Mesodermal cell (in vitro differentiated cells): Measurements from ENCODE around the gene CRK.
A peak's percentile ranks its signal among the peaks of the same experiment; 100 is the strongest.
"Not testable (repeated sequence)": the region's sequence is repeated elsewhere in the genome, so short reads cannot be mapped to it uniquely, and the experiment has no call there.

Source experiments
- H3K27ac ChIP-seq: 2 replicates; pipeline ENCODE4 v1.7.0; 2013; ENCODE audit warnings: mild to moderate bottlenecking, low read depth, low read length, moderate library complexity; ENCODE audit not compliant: severe bottlenecking
- H3K36me3 ChIP-seq: 2 replicates; pipeline ENCODE4 v1.7.1; 2013; ENCODE audit warnings: mild to moderate bottlenecking, low read length, moderate library complexity; ENCODE audit not compliant: control insufficient read depth, insufficient read depth
- H3K4me1 ChIP-seq: one replicate; pipeline ENCODE4 v1.7.1; 2013; ENCODE audit warnings: mild to moderate bottlenecking, low read length; ENCODE audit not compliant: insufficient read depth, control insufficient read depth, poor library complexity, severe bottlenecking
- H3K4me3 ChIP-seq: 2 replicates; pipeline ENCODE4 v1.7.0; 2013; ENCODE audit warnings: low read length, control low read depth, mild to moderate bottlenecking; ENCODE audit not compliant: insufficient read depth, poor library complexity, severe bottlenecking; ENCODE audit errors: extremely low read depth
- H3K9me3 ChIP-seq: 2 replicates; pipeline ENCODE4 v1.7.1; 2013; ENCODE audit warnings: mild to moderate bottlenecking, low read length, moderate library complexity; ENCODE audit not compliant: control insufficient read depth
- WGBS, 2 experiments: methylation state at CpG; one replicate each; pipeline ENCODE4 v1.1.5; 2013; ENCODE audit warnings: missing lambda C conversion rate in 2 of 2; ENCODE audit not compliant: insufficient coverage in 2 of 2; 5-methylcytosine and 5-hydroxymethylcytosine counted together

The CRK gene

GRCh38 chr17:1385861-1386260 lies 70.2 kb downstream of the CRK start:
- 75 to 100% methylated on average over 2 of the region's 2 CpGs for WGBS, 2 experiments
- Histone ChIP-seq H3K4me1 (peaks cover 3% of the 10 kb centered on the region), H3K27ac (no peak overlapping the region), H3K36me3 (peaks cover 61% of the 10 kb centered on the region), H3K4me3 (no peak overlapping the region), H3K9me3 (no peaks in the 10 kb centered on the region)

- Histone ChIP-seq H3K4me3 (no peak overlapping the region), H3K36me3 (peaks cover 59% of the 10 kb centered on the region), H3K4me1 (peaks cover 9% of the 10 kb centered on the region), H3K9me3 (no peaks in the 10 kb centered on the region), H3K27ac (no peak overlapping the region)
- 83 to 89% methylated on average over 1 of the region's 1 CpG for WGBS, 2 experiments
These were observed 71.1 kb downstream of the CRK start for GRCh38 chr17:1384905-1385435.

GRCh38 chr17:1379930-1380313 lies 76.1 kb downstream of the CRK start:
- WGBS, 2 experiments: 97 to 99% methylated on average over 7 to 9 of the region's 10 CpGs

GRCh38 chr17:1379208-1379929 lies 76.7 kb downstream of the CRK start:
- H3K27ac ChIP-seq: no peak overlapping the region
- 100% methylated on average over 4 to 5 of the region's 11 CpGs for WGBS, 2 experiments
- peaks cover 10% of the 10 kb centered on the region for H3K4me1 ChIP-seq
- peaks cover 61% of the 10 kb centered on the region for H3K36me3 ChIP-seq
- no peak overlapping the region for H3K4me3 ChIP-seq
- H3K9me3 ChIP-seq: no peaks in the 10 kb centered on the region

More at GRCh38 chr17:1379930-1380313, 76.1 kb downstream of the CRK start:
- peaks cover 62% of the 10 kb centered on the region for H3K36me3 ChIP-seq
- H3K4me3 ChIP-seq: no peak overlapping the region
- no peaks in the 10 kb centered on the region for H3K9me3 ChIP-seq
- peaks cover 10% of the 10 kb centered on the region for H3K4me1 ChIP-seq
- no peak overlapping the region for H3K27ac ChIP-seq

GRCh38 chr17:1378476-1378860 lies 77.6 kb downstream of the CRK start:
- not testable (repeated sequence) for H3K27ac ChIP-seq, H3K4me3 ChIP-seq, H3K9me3 ChIP-seq, H3K4me1 ChIP-seq
- H3K36me3 ChIP-seq: peaks cover 62% of the 10 kb centered on the region
- 93 to 96% methylated on average over 10 of the region's 10 CpGs for WGBS, 2 experiments

- Histone ChIP-seq H3K4me1 (peaks cover 10% of the 10 kb centered on the region), H3K27ac (no peak overlapping the region), H3K9me3 (no peaks in the 10 kb centered on the region), H3K4me3 (no peak overlapping the region), H3K36me3 (peaks cover 72% of the 10 kb centered on the region)
- 81 to 96% methylated on average over 3 of the region's 3 CpGs for WGBS, 2 experiments
These were observed 78.7 kb downstream of the CRK start for GRCh38 chr17:1377334-1377733.

GRCh38 chr17:1376061-1376460 lies 80.0 kb downstream of the CRK start:
- Histone ChIP-seq H3K27ac (peak overlapping the region; percentile 31), H3K4me1 (peaks cover 10% of the 10 kb centered on the region), H3K4me3 (no peak overlapping the region), H3K9me3 (no peaks in the 10 kb centered on the region), H3K36me3 (peaks cover 77% of the 10 kb centered on the region)
- WGBS, 2 experiments: 75 to 91% methylated on average over 1 to 4 of the region's 5 CpGs

- H3K9me3 ChIP-seq: no peaks in the 10 kb centered on the region
- peaks cover 82% of the 10 kb centered on the region for H3K36me3 ChIP-seq
- peaks cover 10% of the 10 kb centered on the region for H3K4me1 ChIP-seq
- WGBS, 2 experiments: 92 to 100% methylated on average over 1 of the region's 2 CpGs
- no peak overlapping the region for H3K4me3 ChIP-seq
- H3K27ac ChIP-seq: no peak overlapping the region
These were observed 80.4 kb downstream of the CRK start for GRCh38 chr17:1375615-1376014.

GRCh38 chr17:1374431-1375177 lies 81.4 kb downstream of the CRK start:
- Histone ChIP-seq H3K9me3 (no peaks in the 10 kb centered on the region), H3K4me1 (peaks cover 3% of the 10 kb centered on the region), H3K27ac (peak overlapping the region; percentile 10), H3K4me3 (no peak overlapping the region), H3K36me3 (peaks cover 79% of the 10 kb centered on the region)
- WGBS, 2 experiments: 93 to 97% methylated on average over 6 to 8 of the region's 10 CpGs

GRCh38 chr17:1373707-1374237 lies 82.3 kb downstream of the CRK start:
- H3K4me1 ChIP-seq: peaks cover 3% of the 10 kb centered on the region
- 92 to 98% methylated on average over 9 of the region's 9 CpGs for WGBS, 2 experiments
- no peaks in the 10 kb centered on the region for H3K9me3 ChIP-seq
- H3K4me3 ChIP-seq: no peak overlapping the region
- H3K36me3 ChIP-seq: peaks cover 80% of the 10 kb centered on the region
- H3K27ac ChIP-seq: peak overlapping the region; percentile 10
